GM21526 (cell line): ENCODE measurements around the gene NTM.

ENCODE experiments used
- ATAC-seq: cut with Tn5 transposase; IDR thresholded peaks from one replicate; pipeline ENCODE4 v1.9.1; 2021; ENCODE audit warnings: moderate library complexity; ENCODE audit not compliant: unreplicated experiment, low FRiP score

NTM gene

GRCh38 chr11:131918663-131919062 is 548.2 kb downstream of the NTM start:
- no peak for ATAC-seq

GRCh38 chr11:131922220-131922619 is 551.8 kb downstream of the NTM start:
- no peak for ATAC-seq

- no peak for ATAC-seq
Measured at GRCh38 chr11:131923309-131923708, 552.9 kb downstream of the NTM start.

- no peak for ATAC-seq
Measured at GRCh38 chr11:131924001-131924400, 553.6 kb downstream of the NTM start.

GRCh38 chr11:131924457-131925201 is 554.2 kb downstream of the NTM start:
- no peak for ATAC-seq

- no peak for ATAC-seq
Measured at GRCh38 chr11:131925829-131926228, 555.4 kb downstream of the NTM start.

DNA sequence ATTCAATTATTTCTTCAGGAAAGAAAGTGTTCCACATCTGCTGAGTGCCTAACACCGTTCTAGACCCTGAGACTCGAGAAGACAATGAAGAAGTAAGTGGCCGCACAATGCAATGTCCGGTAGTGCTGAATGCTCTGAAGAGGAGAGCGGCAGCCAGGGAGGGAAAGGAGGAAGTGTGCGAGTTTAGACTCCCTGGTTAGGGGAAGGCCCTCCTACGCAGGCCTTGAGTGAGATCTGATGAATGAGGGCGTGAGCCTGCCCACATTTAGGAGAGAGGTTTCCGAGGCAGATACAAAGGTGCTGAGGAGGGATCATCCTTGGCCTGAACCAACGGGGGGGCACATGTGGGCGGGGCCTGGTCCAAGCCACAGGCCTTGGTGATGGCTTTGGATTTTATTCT is 558.6 kb downstream of the NTM start:
- no peak for ATAC-seq

GRCh38 chr11:131932584-131933325 is 562.3 kb downstream of the NTM start:
- no peak for ATAC-seq

DNA sequence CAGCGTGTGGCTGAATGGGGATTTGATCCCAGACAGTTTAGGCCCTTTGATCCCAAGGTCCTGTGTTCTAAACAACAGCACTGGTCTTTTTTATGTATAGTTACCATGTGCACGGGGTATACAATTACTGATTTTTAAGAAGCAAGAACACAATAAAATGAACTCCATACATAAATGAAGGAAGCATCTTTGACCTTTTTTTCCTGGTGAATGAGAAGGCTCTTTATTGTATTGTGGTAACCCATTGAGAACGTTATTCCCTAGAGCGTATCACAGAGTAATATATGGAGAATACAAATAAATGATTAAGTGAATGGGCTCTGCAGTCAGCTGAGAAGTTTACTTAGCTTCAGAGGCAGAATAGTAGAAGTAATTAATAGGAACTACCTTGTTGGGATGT is 563.6 kb downstream of the NTM start:
- no peak for ATAC-seq

- ATAC-seq, result no peak
Measured at GRCh38 chr11:131938351-131938751, 567.9 kb downstream of the NTM start.

GRCh38 chr11:131940126-131940525 is 569.7 kb downstream of the NTM start:
- ATAC-seq, result no peak

DNA sequence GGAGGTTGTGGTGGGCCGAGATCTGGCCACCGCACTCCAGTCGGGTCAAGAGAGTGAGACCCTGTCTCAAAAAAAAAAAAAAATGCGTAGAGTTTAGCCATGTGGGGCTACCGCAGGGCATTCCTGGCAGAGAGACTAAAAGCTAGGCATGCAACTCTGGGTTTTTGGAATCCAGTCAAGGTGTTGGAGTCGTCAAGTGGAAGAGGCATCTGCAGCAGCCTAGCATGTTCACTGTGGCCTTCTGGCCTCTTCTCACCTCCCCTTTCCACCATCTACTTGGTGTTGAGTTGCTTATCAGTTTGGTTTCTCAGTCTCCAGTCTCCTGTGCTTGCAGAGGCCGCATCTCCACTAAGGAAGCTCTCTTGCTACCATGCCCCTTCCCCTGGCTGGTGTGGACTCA is 572.5 kb downstream of the NTM start:
- ATAC-seq, result no peak

- ATAC-seq, result no peak
Measured at GRCh38 chr11:131943295-131943694, 572.9 kb downstream of the NTM start.

DNA sequence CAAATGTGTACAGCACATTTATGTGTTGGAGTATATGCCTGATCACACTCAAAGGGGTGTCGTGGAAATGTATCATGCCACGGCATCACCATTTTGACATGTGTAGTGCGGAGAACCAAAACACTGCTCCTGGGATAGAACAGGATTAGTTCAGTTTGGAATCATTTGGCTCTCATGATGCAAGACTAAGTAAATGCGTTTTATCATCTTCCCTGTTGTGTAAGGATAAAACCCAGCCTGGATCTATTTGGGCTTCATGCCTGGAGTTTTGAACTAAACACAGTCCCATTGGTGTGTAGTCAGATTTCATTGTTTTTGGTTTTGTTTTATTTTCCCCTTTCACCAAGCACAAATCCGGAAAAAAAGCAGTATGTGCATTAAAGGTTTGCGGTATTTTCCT is 574.3 kb downstream of the NTM start:
- ATAC-seq, result no peak

- ATAC-seq, result no peak
Measured at GRCh38 chr11:131945706-131946105, 575.3 kb downstream of the NTM start.

- ATAC-seq, result no peak
Measured at GRCh38 chr11:131947511-131947910, 577.1 kb downstream of the NTM start.

DNA sequence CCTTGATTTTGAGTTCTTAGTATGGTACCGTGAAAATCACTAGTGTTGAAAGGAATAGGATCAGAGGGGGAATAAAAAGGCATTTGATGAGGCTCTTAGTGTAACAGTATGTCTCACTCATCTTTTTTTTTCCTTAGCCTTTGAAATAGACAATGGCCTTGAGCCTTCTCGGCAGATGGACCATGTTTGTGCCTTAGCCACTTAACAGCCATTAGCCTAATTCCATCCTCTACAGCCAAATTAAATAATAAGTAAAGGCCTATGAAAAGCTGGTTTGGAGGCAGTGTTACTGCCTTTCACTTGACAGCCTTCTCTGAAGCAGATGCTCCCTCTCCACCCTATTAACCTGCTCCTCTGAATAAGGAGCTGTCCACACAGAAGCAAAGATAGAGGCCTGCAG is 580.7 kb downstream of the NTM start:
- no peak for ATAC-seq

DNA sequence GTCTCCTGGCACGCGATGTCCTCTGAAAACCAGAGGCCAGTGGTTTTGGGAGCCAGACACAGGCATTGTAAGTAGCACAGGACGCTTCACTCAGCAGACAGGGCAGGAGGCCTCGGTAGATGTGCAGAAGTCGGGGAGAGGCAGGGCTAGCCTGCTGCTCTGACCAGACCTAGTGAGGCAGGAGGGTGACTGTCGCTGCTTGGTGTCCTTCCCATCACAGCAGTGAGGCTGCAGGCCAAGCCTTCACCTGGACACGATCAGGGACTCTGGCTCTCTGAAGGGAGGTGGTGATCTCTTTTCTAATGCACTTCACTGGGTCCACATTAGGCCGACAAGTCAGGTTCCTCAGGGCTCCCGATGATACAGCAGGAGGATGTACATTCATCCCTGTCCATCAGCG is 583.7 kb downstream of the NTM start:
- ATAC-seq, result no peak

DNA sequence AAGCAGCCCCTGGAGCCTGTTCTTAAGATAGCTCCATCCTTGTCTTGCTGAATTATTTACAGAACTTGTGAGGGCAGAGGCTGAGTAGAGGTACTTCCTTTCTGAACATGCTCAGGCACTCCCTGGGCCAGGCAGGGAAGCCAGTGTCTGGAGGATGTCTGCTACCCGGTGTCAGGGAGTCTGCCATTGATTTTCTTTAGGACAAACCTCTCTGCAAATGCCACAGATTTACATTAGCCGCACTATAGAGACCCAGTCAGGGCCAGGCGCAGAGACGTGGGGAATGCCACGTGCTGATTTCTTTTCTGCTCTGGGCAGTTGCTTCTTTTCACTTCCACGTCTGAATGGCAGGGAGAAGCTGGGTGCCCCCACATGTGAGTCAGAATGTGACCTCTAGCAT is 585.5 kb downstream of the NTM start:
- no peak for ATAC-seq

- ATAC-seq, result no peak
Measured at GRCh38 chr11:131957201-131957600, 586.8 kb downstream of the NTM start.

DNA sequence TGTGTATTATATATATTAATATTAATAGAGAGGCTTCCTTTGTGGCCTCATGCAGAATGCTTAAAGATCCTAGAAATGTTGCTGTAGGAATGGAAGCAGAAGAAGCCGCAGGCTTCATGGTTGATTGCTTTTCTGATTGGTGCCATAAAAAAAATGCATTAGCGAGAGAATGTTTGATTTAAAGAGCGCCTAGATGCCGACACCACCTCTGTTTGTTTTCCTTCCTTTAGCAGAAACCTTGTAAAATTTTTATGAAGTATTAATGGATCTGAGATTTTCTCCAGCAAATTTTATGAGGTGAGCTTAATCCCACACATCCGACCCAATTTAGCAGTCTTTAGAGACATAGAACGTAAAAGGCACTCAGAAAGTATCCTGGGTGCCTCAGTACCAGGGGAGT is 587.5 kb downstream of the NTM start:
- no peak for ATAC-seq

- no peak for ATAC-seq
Measured at GRCh38 chr11:131962818-131963217, 592.4 kb downstream of the NTM start.
